SK-N-SH treated with all-trans-retinoic acid at 6 μM for 48 hours (cell line): ENCODE data around the gene AOPEP.

Experiments used
- ATAC-seq: fragments of 200-7000 bp; cut with Tn5 transposase; 3 replicates; pipeline ENCODE4 v1.9.1; 2020; ENCODE audit warnings: mild to moderate bottlenecking, moderate library complexity
- ARNTL ChIP-seq: fragments of 450-650 bp; formaldehyde crosslinking; IDR thresholded peaks from 2 replicates; pipeline ENCODE4 v1.5.0; 2020; ENCODE audit warnings: low read depth, mild to moderate bottlenecking, moderate library complexity, borderline replicate concordance
- BACH2 ChIP-seq: fragments of 250-450 bp; sonication (Bioruptor Pico); IDR thresholded peaks from 2 replicates; pipeline ENCODE4 v1.9.0; 2021; ENCODE audit warnings: mild to moderate bottlenecking, borderline replicate concordance
- CREB5 ChIP-seq: fragments of 250-450 bp; sonication (Bioruptor Pico); IDR thresholded peaks from 2 replicates; pipeline ENCODE4 v1.5.1; 2020; ENCODE audit warnings: low read depth, mild to moderate bottlenecking, moderate library complexity
- CSDC2 ChIP-seq: fragments of 250-450 bp; sonication (Bioruptor Pico); IDR thresholded peaks from 2 replicates; pipeline ENCODE4 v1.5.0; 2020; ENCODE audit warnings: mild to moderate bottlenecking, moderate library complexity
- CSRNP3 ChIP-seq: fragments of 250-450 bp; sonication (Bioruptor Pico); IDR thresholded peaks from 2 replicates; pipeline ENCODE4 v1.5.1; 2021; ENCODE audit warnings: mild to moderate bottlenecking, moderate library complexity
- ESRRG ChIP-seq: fragments of 250-450 bp; sonication (Bioruptor Pico); IDR thresholded peaks from 2 replicates; pipeline ENCODE4 v1.6.1; 2021; ENCODE audit warnings: mild to moderate bottlenecking
- GLIS3 ChIP-seq: fragments of 250-450 bp; sonication (Bioruptor Pico); IDR thresholded peaks from 2 replicates; pipeline ENCODE4 v1.5.0; 2020; ENCODE audit warnings: mild to moderate bottlenecking, moderate library complexity
- ISL1 ChIP-seq: fragments of 250-450 bp; sonication (Bioruptor Pico); IDR thresholded peaks from 2 replicates; pipeline ENCODE4 v2.1.2; 2022; ENCODE audit warnings: mild to moderate bottlenecking, moderate library complexity
- OSR1 ChIP-seq: fragments of 250-450 bp; sonication (Bioruptor Pico); IDR thresholded peaks from 2 replicates; pipeline ENCODE4 v1.8.0; 2022; ENCODE audit warnings: moderate library complexity, mild to moderate bottlenecking, inconsistent platforms
- PATZ1 ChIP-seq: fragments of 250-450 bp; sonication (Bioruptor Pico); IDR thresholded peaks from 2 replicates; pipeline ENCODE4 v1.8.0; 2020; ENCODE audit warnings: mild to moderate bottlenecking, moderate library complexity, borderline replicate concordance
- POU6F1 ChIP-seq: fragments of 250-450 bp; sonication (Bioruptor Pico); IDR thresholded peaks from 2 replicates; pipeline ENCODE4 v1.8.0; 2021; ENCODE audit warnings: low read depth, mild to moderate bottlenecking, moderate library complexity, borderline replicate concordance
- PPARA ChIP-seq: fragments of 250-450 bp; sonication (Bioruptor Pico); IDR thresholded peaks from 2 replicates; pipeline ENCODE4 v1.5.0; 2020; ENCODE audit warnings: mild to moderate bottlenecking, borderline replicate concordance
- RARB ChIP-seq: fragments of 250-450 bp; sonication (Bioruptor Pico); IDR thresholded peaks from 2 replicates; pipeline ENCODE4 v1.8.0; 2021; ENCODE audit warnings: mild to moderate bottlenecking, moderate library complexity
- SNAI2 ChIP-seq: fragments of 250-450 bp; sonication (Bioruptor Pico); IDR thresholded peaks from 2 replicates; pipeline ENCODE4 v1.5.0; 2020; ENCODE audit warnings: mild to moderate bottlenecking, moderate library complexity
- TCF4 ChIP-seq: fragments of 250-450 bp; sonication (Bioruptor Pico); IDR thresholded peaks from 2 replicates; pipeline ENCODE4 v1.8.0; 2021; ENCODE audit warnings: mild to moderate bottlenecking, moderate library complexity, borderline replicate concordance
- TSHZ2 ChIP-seq: fragments of 250-450 bp; sonication (Bioruptor Pico); IDR thresholded peaks from 2 replicates; pipeline ENCODE4 v1.5.0; 2020; ENCODE audit warnings: mild to moderate bottlenecking, moderate library complexity
- ZC3H10 ChIP-seq: fragments of 250-450 bp; sonication (Bioruptor Pico); IDR thresholded peaks from 2 replicates; pipeline ENCODE4 v1.5.1; 2021; ENCODE audit warnings: mild to moderate bottlenecking, moderate library complexity
- ZFP3 ChIP-seq: fragments of 250-450 bp; sonication (Bioruptor Pico); IDR thresholded peaks from 2 replicates; pipeline ENCODE4 v1.5.0; 2020; ENCODE audit warnings: mild to moderate bottlenecking, moderate library complexity
- ZFP30 ChIP-seq: fragments of 450-650 bp; formaldehyde crosslinking; IDR thresholded peaks from 2 replicates; pipeline ENCODE4 v1.5.0; 2022; ENCODE audit warnings: mild to moderate bottlenecking, moderate library complexity
- ZNF565 ChIP-seq: fragments of 450-650 bp; formaldehyde crosslinking; conservative IDR thresholded peaks from 2 replicates; pipeline ENCODE4 v1.5.0; 2020; ENCODE audit warnings: low read depth, mild to moderate bottlenecking, moderate library complexity
- ZNF70 ChIP-seq: fragments of 450-650 bp; formaldehyde crosslinking; IDR thresholded peaks from 2 replicates; pipeline ENCODE4 v1.5.0; 2020; ENCODE audit warnings: mild to moderate bottlenecking, moderate library complexity

AOPEP gene

GRCh38 chr9:95061916-95062595, 335.6 kb downstream of the AOPEP start:
- ATAC-seq = no peak
- TF ChIP-seq ZFP30 = no peak
- TF ChIP-seq BACH2 (CRISPR knock-in tag) = no peak
- TF ChIP-seq OSR1 (CRISPR knock-in tag) = no peak
- no peak for TF ChIP-seq ZC3H10
- no peak for TF ChIP-seq POU6F1

- TF ChIP-seq ZFP3 (CRISPR knock-in tag) (no peak), BACH2 (CRISPR knock-in tag) (no peak), TSHZ2 (no peak), PPARA (CRISPR knock-in tag) (no peak), GLIS3 (CRISPR knock-in tag) (no peak), ZNF70 (CRISPR knock-in tag) (no peak), OSR1 (CRISPR knock-in tag) (no peak), ZFP30 (no peak), PATZ1 (CRISPR knock-in tag) (no peak), CREB5 (CRISPR knock-in tag) (no peak), ARNTL (CRISPR knock-in tag) (no peak), CSDC2 (CRISPR knock-in tag) (no peak)
- no peak for ATAC-seq
Measured at GRCh38 chr9:95062596-95063065, 336.1 kb downstream of the AOPEP start.

- TF ChIP-seq RARB (CRISPR knock-in tag) (no peak), ZC3H10 (no peak), CSDC2 (CRISPR knock-in tag) (no peak)
- TF ChIP-seq, all 23 proteins: peak for 0
Measured at GRCh38 chr9:95063300-95063699, 336.8 kb downstream of the AOPEP start.

GRCh38 chr9:95065224-95065623, 338.7 kb downstream of the AOPEP start:
- ATAC-seq = no peak; the same call in 2 of the 3 replicates
- TF ChIP-seq CREB5 (CRISPR knock-in tag) (no peak), ESRRG (no peak), GLIS3 (CRISPR knock-in tag) (no peak), ZFP3 (CRISPR knock-in tag) (no peak), ZNF565 (CRISPR knock-in tag) (no peak), PATZ1 (CRISPR knock-in tag) (no peak), CSDC2 (CRISPR knock-in tag) (no peak), CSRNP3 (CRISPR knock-in tag) (no peak), POU6F1 (no peak), SNAI2 (CRISPR knock-in tag) (no peak), PPARA (CRISPR knock-in tag) (no peak), TCF4 (CRISPR knock-in tag) (no peak), ISL1 (no peak), BACH2 (CRISPR knock-in tag) (no peak)

More at GRCh38 chr9:95063300-95063699, 336.8 kb downstream of the AOPEP start:
- ATAC-seq = no peak
